ENCODE data around the gene RCN1. TPM values are rescaled to one million over a fixed set of nuclear protein-coding genes. Genes with fewer than 3 reads are reported as not detected.

RCN1 gene
- polyA plus RNA-seq, 1 donor (not counting 4 experiments of a cell fraction or from before 2014, with no cell fraction given), result 46.2 TPM

GRCh38 chr11:32152216-32152615 is 61.3 kb downstream of the RCN1 start:
- FAIRE-seq (no peak), DNase-seq (ENCODE audit: low read depth, low spot score) (no peak)
- Histone ChIP-seq H3K27me3 (ENCODE audit: control insufficient read depth, extremely low read depth, insufficient read depth, low read length) (peaks cover 8% of the 10 kb centered on the region), H3K27ac (ENCODE audit: control insufficient read depth, insufficient read depth, low read length) (no peak overlapping the region), H3K9ac (ENCODE audit: control insufficient read depth, extremely low read depth, insufficient read depth, low read length) (no peak overlapping the region), H3K4me1 (ENCODE audit: control insufficient read depth, extremely low read depth, insufficient read depth, low read length) (no peaks in the 10 kb centered on the region), H3K9me3 (ENCODE audit: control insufficient read depth, low read depth, low read length) (no peaks in the 10 kb centered on the region), H2AFZ (ENCODE audit: control insufficient read depth, low read length) (no peak overlapping the region), H3K4me2 (ENCODE audit: control insufficient read depth, extremely low read depth, insufficient read depth, low read depth, low read length) (no peak overlapping the region), H3K79me2 (ENCODE audit: control insufficient read depth, insufficient read depth, low read length) (no peaks in the 10 kb centered on the region), H4K20me1 (ENCODE audit: control insufficient read depth, extremely low read depth, insufficient read depth, low read length) (no peaks in the 10 kb centered on the region), H3K36me3 (ENCODE audit: control insufficient read depth in 2 of 2, extremely low read depth in 1 of 2, insufficient read depth in 2 of 2, low read length in 2 of 2) (no peaks in the 10 kb centered on the region), H3K9me1 (ENCODE audit: control insufficient read depth, extremely low read depth, insufficient read depth, low read length) (no peaks in the 10 kb centered on the region), H3K4me3 (ENCODE audit: control insufficient read depth in 2 of 3, extremely low read depth in 1 of 3, insufficient read depth in 2 of 3, low read depth in 1 of 3, low read length in 3 of 3) (no peak overlapping the region)
- dilution Hi-C loops (cut with MboI; ENCODE audit: extremely low pct_ligation_motif_present, low sequenced_read_pairs), result no loop called here
- TF ChIP-seq CTCF (optimal IDR thresholded peaks at IDR 0.05 in 1 of 3, IDR thresholded peaks at IDR 0.05 in 1 of 3, conservative IDR thresholded peaks at IDR 0.05 in 1 of 3; ENCODE audit: extremely low read depth in 1 of 3, insufficient read depth in 2 of 3, low read length in 3 of 3), result no peak
- no peak for TF ChIP-seq EZH2 (IDR thresholded peaks at IDR 0.05; ENCODE audit: low read length)

- Histone ChIP-seq H3K27ac (ENCODE audit: control insufficient read depth, insufficient read depth, low read length) (no peak overlapping the region), H3K9ac (ENCODE audit: control insufficient read depth, extremely low read depth, insufficient read depth, low read length) (no peak overlapping the region), H3K9me3 (ENCODE audit: control insufficient read depth, low read depth, low read length) (no peaks in the 10 kb centered on the region), H3K79me2 (ENCODE audit: control insufficient read depth, insufficient read depth, low read length) (no peaks in the 10 kb centered on the region), H2AFZ (ENCODE audit: control insufficient read depth, low read length) (no peak overlapping the region), H3K36me3 (ENCODE audit: control insufficient read depth in 2 of 2, extremely low read depth in 1 of 2, insufficient read depth in 2 of 2, low read length in 2 of 2) (no peaks in the 10 kb centered on the region), H3K4me3 (ENCODE audit: control insufficient read depth in 2 of 3, extremely low read depth in 1 of 3, insufficient read depth in 2 of 3, low read depth in 1 of 3, low read length in 3 of 3) (no peak overlapping the region), H3K9me1 (ENCODE audit: control insufficient read depth, extremely low read depth, insufficient read depth, low read length) (no peaks in the 10 kb centered on the region), H3K4me1 (ENCODE audit: control insufficient read depth, extremely low read depth, insufficient read depth, low read length) (no peaks in the 10 kb centered on the region), H3K27me3 (ENCODE audit: control insufficient read depth, extremely low read depth, insufficient read depth, low read length) (peaks cover 8% of the 10 kb centered on the region), H4K20me1 (ENCODE audit: control insufficient read depth, extremely low read depth, insufficient read depth, low read length) (no peaks in the 10 kb centered on the region), H3K4me2 (ENCODE audit: control insufficient read depth, extremely low read depth, insufficient read depth, low read depth, low read length) (no peak overlapping the region)
- TF ChIP-seq EZH2 (IDR thresholded peaks at IDR 0.05; ENCODE audit: low read length), result no peak
- no peak for TF ChIP-seq CTCF (optimal IDR thresholded peaks at IDR 0.05 in 1 of 3, IDR thresholded peaks at IDR 0.05 in 1 of 3, conservative IDR thresholded peaks at IDR 0.05 in 1 of 3; ENCODE audit: extremely low read depth in 1 of 3, insufficient read depth in 2 of 3, low read length in 3 of 3)
- FAIRE-seq (no peak), DNase-seq (ENCODE audit: low read depth, low spot score) (no peak)
- dilution Hi-C loops (cut with MboI; ENCODE audit: extremely low pct_ligation_motif_present, low sequenced_read_pairs), result no loop called here
These were observed 61.9 kb downstream of the RCN1 start for GRCh38 chr11:32152821-32153220.

Data from keratinocyte (primary cell).